ENCODE results near the gene INSYN1.
"Not testable (repeated sequence)": the region's sequence is repeated elsewhere in the genome, so short reads cannot be mapped to it uniquely, and the experiment has no call there.

Gene INSYN1, protein sequence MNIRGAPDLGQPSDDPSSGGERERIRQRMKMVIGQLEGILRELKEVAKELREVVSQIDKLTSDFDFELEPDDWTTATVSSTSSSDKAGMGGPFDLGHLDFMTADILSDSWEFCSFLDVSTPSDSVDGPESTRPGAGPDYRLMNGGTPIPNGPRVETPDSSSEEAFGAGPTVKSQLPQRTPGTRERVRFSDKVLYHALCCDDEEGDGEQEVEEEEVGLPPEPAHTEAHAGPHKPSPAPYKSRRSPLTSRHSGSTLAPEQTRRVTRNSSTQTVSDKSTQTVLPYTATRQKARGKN

DNA sequence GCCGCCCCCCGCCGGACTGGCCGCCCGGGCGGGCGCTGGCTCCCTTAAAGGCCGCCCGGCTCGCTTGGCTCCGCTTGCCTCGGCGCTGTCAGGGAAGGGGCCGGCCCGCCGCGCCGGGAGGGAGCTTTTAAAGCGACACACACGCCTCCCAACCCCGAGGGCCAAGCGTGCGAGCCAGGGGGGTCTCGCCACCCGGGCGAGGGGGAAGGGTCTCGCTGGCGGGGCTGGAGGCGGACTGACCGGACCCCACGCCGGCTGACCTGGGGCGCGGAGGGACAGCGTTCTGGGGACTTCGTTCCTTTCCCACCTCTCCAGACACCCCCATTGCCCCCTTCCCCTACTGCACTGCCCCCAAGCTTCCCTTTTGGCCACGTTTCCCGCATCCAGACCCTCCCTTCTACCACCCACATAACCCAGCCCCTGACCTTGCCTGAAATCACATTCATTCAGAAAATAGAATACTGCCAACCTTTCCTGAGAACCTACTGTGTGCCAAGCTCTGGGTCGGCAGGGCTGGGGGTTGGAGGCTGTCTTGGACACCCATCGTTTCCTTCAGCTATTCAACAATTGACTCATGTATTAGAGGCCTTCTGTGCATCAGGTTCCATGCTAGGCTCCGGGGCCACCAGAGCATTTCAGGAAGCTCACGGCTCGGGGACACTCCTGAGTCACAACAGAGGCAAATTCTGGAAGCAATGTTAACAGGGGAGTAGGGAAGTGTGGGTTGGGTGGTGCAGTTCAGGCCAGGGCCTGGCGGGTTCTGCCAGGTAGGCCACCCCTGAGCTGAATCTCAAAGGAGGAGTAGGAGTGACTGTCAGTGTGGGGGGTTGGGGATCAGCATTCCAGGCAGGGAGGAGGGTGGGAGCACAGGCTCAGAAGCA, at the start of gene INSYN1:
Gene INSYN1, minus strand, starts transcription at position 102 of the 881 bp plus-strand sequence. CDS start 2,221 bp downstream, outside the sequence.
- no peak for DNase-seq (ENCODE audit: low read depth in 3 of 3, low spot score in 1 of 3)

DNA sequence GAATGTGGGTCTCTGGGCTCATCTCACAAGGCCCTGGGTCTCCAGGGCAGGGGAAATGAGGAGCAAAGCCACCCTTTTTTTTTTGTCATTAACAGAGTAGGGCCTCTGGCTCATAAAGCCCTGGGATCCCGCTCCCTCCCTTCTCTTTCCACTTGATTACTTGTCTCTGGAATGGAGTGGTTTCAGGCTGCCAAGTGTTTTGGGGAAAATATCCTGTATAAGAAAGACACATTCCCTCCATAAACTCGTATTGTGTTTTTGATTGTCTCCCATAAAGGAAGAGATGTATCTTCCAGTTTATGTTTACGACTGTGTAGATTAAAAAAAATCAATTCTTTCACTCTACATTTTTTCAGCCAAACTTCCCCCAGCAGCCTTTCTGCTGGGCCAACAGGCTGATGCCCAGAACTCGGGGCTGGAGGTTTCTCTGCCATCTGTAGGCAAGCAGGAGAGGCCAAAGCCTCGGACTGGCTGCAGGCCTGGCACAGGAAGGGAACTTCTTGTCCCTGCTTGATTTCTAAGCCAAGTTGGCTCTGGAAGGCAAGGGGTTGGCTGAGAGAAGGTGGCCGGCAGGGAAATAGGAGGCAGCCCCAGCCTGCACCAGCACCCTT, 49.4 kb upstream of the INSYN1 start:
- no peak for DNase-seq (ENCODE audit: low read depth in 3 of 3, low spot score in 1 of 3)

DNA sequence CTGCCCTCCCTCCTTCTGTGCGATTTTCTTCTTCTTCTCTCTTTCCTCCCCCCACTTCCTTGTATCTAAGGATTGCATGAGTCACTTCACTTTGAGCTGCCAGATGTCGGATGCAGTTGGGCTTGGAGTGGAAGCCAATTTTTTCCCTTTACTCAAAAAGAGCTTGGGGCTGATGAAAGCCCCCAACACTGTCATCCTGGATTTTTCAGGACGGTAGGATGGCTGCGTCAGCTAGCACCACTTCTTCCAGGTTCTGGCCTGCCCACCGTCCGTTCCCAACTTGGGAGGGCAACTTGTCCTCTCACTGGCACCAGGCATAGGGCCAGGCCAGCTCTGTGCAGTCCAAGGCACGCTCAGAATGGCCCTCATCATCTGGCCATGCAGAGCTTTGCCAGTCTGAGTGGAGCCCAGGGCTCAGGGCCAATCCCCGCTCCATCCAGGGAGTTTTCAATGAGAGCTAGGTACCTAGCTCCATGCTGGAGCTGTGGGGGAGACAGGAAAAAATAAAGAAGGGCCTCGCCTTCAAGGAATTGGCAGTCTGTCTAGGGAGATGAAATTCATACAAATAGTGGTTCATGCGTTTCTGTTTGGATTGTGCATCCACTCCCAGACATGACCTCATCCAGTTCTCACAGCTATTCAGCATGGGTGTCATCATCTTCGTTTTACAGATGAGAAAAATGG, 47.7 kb upstream of the INSYN1 start:
- no peak for DNase-seq (ENCODE audit: low read depth in 3 of 3, low spot score in 1 of 3)

DNA sequence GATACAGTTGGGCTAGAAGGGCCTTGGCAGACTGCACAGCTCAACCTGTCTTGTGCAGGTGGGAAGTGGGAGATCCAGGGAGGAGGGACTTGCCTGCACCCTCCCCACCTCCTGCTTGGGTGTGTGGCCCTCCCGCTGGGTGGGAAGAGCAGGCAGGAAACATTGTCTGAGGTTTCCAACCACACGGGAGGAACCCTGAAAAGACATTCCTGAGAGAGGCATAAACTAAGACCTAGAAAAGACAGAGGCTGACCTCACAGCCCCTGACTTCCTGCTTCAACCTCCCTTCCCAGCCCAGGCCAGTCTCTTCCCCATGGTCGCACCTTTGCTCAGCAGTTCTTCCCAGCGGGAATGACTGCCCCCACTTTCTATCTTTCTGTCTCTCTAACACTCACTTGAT, 46.3 kb upstream of the INSYN1 start:
- DNase-seq (ENCODE audit: low read depth in 3 of 3, low spot score in 1 of 3): no peak

DNA sequence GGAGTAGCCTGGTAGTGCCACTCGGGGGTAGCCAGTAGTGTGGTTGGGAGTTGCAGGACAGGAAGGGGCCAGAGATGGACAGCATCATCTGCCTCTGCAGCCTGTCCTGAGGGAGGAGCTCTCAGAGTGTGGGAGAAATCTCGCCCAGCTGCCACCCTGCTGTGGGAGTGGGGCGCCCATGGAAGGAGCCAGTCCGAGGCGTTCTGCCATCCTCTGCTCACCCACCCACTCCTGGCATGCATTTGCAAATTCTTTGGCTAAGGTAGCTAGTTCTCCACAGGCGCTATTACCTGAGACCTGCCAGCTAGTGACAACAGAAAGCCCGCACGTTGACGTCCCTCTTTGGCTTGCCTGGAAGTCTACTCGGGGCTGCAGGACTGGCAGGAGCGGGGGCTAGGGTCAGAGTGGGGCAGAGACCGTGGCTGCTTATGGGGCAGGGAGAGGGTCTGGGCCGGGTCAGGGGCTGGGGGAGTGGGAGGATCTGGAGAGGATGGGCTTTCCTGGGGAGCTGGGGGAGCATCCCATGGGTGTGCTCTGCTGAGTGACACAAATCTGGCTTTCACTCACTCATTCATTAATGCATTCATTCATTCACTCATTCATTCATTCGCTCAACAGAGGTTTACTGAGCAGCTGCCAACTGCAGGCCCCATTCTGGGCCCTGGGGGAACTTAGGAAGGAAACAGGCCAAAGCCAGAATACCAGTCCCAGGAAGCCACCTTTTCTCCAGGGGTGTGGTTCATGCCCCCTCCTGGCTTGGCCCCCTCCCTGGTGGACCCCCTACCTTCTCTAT, 44.4 kb upstream of the INSYN1 start:
- DNase-seq (ENCODE audit: low read depth in 3 of 3, low spot score in 1 of 3): no peak

DNA sequence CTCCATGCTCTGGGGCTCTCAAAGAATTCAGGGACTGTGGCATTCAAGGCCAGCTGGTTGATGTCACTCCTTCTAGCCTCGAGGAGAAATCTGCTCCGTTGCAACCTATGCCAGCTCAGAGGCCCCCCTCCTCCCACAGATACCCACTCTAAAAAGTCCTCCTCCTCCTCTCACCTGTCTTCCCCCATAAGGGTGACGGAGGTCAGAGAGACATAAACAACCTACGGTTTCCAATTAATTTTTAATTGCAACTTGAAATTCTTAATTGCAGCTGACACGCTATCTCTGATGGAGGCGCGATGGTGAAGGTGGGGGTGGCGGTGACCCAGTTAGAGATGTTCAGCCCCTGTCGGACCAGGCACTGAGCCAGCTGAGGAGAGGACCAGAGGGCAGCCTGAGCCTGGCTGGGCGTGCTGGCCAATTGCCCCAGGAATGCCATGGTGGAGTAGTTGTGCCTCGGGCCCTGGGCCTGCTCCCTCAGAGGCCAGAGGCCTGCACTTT, 43.2 kb upstream of the INSYN1 start:
- no peak for DNase-seq (ENCODE audit: low read depth in 3 of 3, low spot score in 1 of 3)

DNA sequence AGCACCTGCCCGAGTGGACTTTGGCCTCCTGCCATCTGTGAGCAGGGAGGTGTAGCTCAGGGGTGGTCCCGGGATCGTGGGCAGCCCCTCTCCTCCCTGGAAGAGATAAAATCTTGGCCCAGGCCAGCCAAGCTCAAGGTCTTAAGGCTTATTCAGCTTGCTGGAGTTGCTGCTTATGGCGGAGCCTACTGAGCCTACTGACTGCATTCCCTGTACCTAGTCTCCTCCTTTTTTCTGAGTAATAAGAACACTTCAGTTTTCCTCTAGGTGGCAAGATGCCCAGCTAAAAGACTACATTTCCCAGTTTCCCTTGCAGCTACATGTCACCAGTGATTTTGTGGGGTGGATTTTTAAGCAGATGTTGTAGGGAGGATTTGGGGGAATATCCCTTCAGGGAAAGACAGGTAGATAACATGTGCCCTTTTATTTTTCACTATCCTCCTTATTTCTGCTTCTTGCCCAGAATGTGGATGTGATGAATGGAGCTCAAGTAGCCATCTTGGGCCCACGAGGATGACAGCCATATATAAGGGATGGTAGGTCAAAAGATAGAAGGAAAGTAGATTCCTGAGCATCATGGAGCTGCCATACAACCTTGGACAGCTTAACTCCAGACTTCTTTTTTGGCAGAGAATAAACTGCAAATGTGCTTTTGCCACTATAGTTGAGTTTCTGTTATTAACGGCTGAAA, 41.4 kb upstream of the INSYN1 start:
- DNase-seq (ENCODE audit: low read depth in 3 of 3, low spot score in 1 of 3): no peak

DNA sequence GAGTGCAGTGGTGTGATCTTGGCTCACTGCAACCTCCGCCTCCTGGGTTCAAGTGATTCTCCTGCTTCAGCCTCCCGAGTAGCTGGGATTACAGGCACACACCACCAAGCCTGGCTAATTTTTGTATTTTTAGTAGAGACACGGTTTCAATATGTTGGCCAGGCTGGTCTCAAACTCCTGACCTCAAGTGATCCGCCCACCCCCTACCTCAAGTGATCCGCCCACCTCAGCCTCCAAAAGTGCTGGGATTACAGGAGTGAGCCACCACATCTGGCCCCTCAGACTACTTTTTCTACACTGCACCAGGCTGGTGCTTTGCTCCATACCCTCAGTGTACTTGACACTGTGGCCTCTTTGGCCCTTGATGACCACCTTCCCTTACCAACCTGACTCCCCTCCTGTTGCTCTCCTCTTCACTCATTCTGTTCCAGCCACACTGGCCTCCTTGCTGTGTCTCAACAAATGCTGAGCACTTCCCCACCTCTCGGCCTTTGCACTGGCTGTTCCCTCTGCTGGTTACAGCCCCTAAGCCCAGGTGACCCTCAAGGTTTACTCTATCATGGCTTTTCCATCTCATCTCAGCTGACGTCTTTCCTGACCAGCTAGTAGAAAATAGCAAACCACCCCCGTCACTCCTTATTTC, 39.9 kb upstream of the INSYN1 start:
- DNase-seq (ENCODE audit: low read depth in 3 of 3, low spot score in 1 of 3): not testable (repeated sequence)

DNA sequence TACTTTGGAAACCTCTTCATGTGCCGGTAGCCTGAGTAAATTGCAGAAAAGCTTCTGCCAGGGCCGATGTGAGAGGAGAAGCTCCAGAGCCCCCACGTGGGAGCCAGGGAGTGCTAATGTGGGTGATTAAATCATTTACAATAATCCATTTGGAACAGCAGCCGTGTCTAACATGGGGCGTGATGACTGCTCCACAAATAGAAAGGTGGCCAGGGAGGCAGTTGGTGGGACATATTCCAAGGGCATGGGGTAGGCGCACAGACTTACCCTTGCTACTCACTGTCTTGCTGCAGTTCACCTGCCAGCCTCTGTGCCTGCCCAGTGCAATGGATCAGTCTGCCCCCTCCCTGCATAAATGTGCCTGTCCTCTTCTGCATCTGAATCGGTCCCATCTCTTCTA, 39.3 kb upstream of the INSYN1 start:
- no peak for DNase-seq (ENCODE audit: low read depth in 3 of 3, low spot score in 1 of 3)

DNA sequence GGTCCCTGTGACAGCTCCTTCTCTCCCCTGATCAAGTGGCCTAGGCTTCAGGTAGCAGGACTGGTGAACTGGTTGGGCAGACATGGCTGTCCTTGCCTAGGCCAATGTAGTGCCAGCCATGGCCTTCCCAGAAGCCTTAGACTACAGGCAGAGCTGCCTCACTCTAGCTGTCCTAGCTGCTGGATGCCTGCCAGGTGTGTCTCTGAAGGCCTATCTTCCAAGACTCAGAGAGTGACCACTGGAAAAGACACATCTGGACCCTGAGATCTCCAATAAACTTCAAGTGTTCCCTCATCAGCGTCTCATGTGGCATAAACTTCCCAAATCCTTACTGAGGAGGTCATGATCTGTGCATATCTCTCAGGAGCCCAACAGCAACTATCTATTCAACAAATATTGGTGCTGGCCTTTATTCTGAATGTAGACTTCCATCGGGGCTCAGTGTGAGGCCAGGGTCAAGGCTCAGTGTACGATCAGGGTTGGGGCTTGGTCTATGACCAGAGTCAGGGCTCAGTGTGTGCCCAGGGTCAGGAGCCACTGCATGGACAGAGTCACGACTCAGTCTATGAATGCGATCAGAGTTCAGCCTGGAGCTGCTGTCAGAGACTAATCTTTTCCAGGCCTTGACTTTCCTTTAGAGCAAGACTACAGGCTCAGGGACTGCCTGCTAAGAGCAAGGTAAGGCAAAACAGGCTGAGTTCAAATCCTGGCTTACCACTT, 36.5 kb upstream of the INSYN1 start:
- no peak for DNase-seq (ENCODE audit: low read depth in 3 of 3, low spot score in 1 of 3)

DNA sequence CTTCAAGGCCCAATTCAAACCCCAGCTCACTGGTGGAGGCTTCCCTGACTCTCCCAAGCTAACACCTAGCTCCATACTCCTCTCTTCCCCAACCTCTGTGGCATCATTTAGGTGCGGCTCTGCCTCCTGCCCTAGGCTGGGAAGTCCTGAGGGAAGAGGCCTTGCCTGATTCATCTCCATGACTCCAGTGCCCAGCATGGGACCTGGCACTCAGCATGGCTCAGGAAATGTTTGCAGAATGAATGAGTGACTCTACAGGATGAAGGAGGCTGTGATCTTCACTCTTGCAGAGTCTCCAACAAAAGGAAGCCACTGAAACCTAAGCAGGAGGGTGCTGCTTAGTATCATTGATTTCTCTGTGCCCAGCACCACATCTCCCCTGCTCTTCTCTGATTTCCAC, 34.5 kb upstream of the INSYN1 start:
- DNase-seq (ENCODE audit: low read depth in 3 of 3, low spot score in 1 of 3): no peak

DNA sequence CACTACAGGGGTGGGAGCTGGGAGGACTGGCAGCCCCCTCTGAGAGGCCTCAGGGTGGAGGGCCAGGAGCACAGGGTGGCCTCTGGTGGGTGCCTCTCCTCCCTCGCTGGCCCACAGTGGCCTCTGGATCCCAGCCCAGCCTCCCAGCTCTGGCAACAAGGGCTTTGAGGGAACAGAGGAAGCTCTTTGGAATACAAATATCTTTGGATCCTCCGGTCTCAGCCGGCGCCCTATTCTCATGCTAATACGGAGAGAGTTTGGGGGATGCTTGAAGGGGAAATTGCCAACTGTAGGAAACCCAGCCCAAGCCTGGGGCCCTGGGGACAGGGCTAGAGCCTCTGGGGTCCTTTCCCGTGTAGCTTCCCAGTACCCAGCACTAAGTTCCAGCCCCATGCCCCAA, 33.4 kb upstream of the INSYN1 start:
- DNase-seq (ENCODE audit: low read depth in 3 of 3, low spot score in 1 of 3): no peak

DNA sequence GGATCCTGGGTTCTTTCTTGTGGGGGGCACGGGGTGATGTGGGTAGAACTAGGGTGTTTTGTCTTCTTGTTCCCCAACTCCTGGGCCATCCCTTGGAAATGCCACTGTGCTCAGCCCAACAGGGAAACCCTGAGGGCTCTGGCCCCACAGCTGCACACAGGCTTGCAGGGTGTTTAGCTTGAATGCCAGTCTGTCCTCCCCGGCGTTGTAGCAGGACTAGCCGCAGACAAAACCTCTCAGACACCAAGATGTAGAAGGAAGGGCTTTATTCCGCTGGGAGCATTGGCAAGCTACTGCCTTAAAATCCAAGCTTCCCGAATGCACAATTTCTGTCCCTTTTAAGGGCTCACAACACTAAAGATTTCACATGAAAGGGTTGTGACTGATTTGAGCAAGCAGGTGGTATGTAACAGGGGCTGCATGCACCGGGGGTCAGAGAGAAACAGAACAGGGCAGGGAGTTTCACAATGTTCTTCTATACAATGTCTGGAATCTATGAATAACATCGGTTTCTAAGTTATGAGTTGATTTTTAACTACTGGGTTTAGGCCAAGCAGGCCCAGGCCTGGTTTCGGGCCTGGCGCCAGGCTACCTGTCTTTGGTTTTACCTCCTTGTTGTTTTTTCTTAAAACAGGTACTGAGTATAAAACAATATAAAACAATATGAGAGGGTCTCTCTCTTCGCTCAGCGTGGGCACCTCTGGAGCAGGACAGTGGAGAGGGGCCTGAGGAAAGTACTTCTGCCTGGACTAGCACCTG, 32.3 kb upstream of the INSYN1 start:
- DNase-seq (ENCODE audit: low read depth in 3 of 3, low spot score in 1 of 3): not testable (repeated sequence)

DNA sequence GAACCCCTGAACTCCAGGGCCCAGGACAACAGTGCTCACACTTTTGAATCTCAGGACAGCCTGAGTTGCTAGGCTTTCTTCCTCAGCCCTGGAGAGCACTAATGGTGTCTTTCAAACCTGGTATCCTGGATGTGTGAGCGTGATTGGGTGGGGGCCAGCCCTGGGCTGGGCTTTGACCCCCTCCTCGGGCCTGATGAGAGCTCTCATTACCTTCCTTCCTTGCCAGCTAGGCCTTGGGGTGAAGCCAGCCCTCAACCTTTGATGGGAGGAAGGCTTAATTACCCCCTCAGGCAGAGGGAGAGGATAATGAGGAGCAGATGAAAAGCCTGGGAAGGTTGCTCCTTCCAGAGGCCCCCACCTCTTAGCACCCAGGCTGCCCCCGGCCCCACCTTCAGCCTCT, 31.1 kb upstream of the INSYN1 start:
- no peak for DNase-seq (ENCODE audit: low read depth in 3 of 3, low spot score in 1 of 3)

DNA sequence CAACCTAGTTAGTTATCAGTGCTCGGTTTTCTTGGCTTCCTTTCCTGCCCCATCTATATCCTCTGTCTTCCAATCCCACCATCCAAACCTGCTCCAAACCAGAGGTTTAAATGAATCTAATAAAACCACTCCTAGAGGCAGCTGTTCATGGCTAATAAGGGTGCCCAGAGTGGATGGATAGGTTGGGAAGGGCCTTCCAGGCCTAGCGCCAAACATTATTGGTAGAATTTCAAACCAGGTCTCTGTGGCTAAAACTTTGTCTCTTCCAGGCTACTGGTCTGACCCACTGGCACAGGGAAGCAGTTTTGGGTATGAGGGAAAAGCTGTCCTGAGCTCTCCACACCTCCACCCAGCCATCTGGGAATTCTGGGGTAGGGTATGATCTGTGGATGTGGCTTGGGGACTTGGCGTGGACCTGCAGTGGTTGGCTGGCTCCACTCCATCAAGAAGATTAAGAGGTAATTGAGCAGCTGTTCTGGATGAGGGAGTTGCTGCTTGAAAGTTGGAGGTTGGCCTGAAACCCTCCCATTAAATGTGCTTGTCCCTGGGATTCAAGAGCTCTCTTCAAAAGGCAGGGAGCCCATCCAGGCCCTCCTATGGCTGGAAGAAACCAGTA, 29.3 kb upstream of the INSYN1 start:
- DNase-seq (ENCODE audit: low read depth in 3 of 3, low spot score in 1 of 3): no peak

DNA sequence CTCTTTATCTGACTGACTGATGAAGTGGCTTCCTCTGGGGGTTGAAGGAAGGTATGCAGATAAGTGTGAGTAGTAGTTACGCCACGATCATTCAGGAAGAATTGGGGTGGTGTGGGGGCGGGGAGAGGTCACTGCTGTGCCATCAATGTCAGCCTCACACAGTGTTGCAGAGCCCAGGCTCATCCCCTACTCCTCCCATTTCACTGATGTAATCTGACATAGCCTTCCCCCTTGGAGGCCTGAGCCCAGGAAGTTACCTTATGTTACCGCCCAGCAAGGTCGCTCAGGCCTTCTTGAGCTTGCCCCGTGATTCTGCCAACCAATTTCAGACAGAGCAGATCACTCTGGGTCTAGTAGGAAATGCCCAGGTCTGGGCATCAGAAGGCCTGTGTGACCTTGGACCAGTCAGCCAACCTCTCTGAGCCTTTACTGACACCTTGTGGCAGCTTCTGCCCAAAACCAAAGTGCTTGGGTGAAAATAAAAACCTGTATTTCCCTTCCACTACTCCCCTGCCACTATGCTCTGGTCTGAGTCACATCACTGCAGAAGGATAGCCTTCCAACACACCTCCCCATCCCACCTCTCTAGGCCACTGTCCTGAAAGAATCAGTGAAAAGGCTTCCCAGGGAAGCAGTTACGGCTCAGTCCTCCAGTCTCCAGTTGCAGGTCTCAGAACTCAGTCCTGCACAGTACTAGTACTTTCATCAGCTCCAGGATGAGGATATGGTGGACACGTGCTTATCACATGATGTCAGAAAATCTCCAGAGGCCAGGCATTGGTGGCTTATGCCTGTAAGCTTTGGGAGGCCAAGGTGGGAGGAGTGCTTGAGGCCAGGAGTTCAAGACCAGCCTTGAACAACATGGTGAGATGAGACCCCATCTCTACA, 28.1 kb upstream of the INSYN1 start:
- DNase-seq (ENCODE audit: low read depth in 3 of 3, low spot score in 1 of 3): no peak

DNA sequence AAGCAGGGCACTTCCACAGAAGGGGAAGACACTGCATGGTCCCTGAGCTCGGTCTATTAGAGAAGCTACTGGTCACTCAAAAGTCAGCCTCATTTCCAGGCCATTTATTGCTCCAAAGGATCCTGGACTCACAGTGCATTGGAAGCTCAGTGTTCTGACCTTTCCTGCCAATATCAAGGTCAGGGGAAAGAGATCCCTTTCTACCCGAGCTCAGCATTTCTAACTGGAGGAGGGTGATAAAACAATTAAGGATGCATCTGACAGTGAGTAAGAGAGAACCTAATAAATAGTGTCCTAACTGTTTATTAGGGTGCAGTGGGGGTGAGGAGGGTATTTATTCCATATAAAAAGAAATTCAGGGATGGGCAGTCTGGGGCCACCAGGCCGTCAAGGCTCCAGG, 26.8 kb upstream of the INSYN1 start:
- DNase-seq (ENCODE audit: low read depth in 3 of 3, low spot score in 1 of 3): no peak
